OCI-LY7 (cell line): ENCODE results near the gene ANTXR1. TPM values are rescaled to one million over a fixed set of nuclear protein-coding genes. Genes with fewer than 3 reads are reported as not detected.

ENCODE experiments used
- BruUV-seq: library from RNA; stranded (reverse); fragments of 400-500 nt; replicated peaks from 2 replicates; lab custom pipeline; 2021; lab: Mats Ljungman, UMichigan
- CTCF ChIA-PET: fragments of 300-600 bp; sonication (Branson Sonifier 250); formaldehyde crosslinking; loops from one replicate; lab custom pipeline; 2022; ENCODE audit warnings: antibody characterized with exemption; ENCODE audit not compliant: unreplicated experiment; lab: Charles Lee
- POLR2A ChIA-PET: fragments of 300-600 bp; sonication (Branson Sonifier 250); formaldehyde crosslinking; loops from one replicate; lab custom pipeline; 2022; ENCODE audit warnings: antibody characterized with exemption; lab: Charles Lee
- DNase-seq: peaks from one replicate; pipeline ENCODE4 v3.0.0-alpha.2; 2015; ENCODE audit warnings: low spot score
- H2AFZ ChIP-seq: fragments of 200-600 bp; sonication (generic), shearing (Covaris generic); 2 replicates; pipeline ENCODE4 v1.6.1; 2014; ENCODE audit warnings: mild to moderate bottlenecking, antibody characterized with exemption, low read length, moderate library complexity
- H3K27ac ChIP-seq: fragments of 200-600 bp; sonication (generic); 2 replicates; pipeline ENCODE4 v1.5.1; 2014; ENCODE audit warnings: mixed run types, low read depth, mild to moderate bottlenecking, moderate library complexity, low read length, inconsistent platforms; ENCODE audit not compliant: poor library complexity, severe bottlenecking
- H3K36me3 ChIP-seq: fragments of 200-600 bp; sonication (generic); 2 replicates; pipeline ENCODE4 v1.6.1; 2014; ENCODE audit warnings: mild to moderate bottlenecking, antibody characterized with exemption, low read length, moderate library complexity, mixed read lengths; ENCODE audit not compliant: insufficient read depth
- H3K4me1 ChIP-seq: fragments of 200-600 bp; sonication (generic); 2 replicates; pipeline ENCODE4 v1.5.1; 2014; ENCODE audit warnings: mild to moderate bottlenecking, low read length; ENCODE audit not compliant: insufficient read depth, poor library complexity, severe bottlenecking
- H3K4me2 ChIP-seq: fragments of 200-600 bp; sonication (generic); 2 replicates; pipeline ENCODE4 v1.6.1; 2014; ENCODE audit warnings: mild to moderate bottlenecking, low read length
- H3K4me3 ChIP-seq: fragments of 200-600 bp; sonication (generic); 2 replicates; pipeline ENCODE4 v1.5.1; 2014; ENCODE audit warnings: mild to moderate bottlenecking, low read depth, low read length; ENCODE audit not compliant: poor library complexity, severe bottlenecking
- H3K79me2 ChIP-seq: fragments of 200-600 bp; sonication (generic); 2 replicates; pipeline ENCODE4 v1.6.1; 2016; ENCODE audit warnings: low read depth, mild to moderate bottlenecking, low read length, moderate library complexity, mixed read lengths; ENCODE audit not compliant: insufficient read depth
- H3K9me2 ChIP-seq: fragments of 200-600 bp; sonication (generic); 2 replicates; pipeline ENCODE4 v1.6.1; 2016; ENCODE audit warnings: mild to moderate bottlenecking, low read length, mixed read lengths; ENCODE audit not compliant: insufficient read depth
- H3K9me3 ChIP-seq: fragments of 200-600 bp; sonication (generic); 2 replicates; pipeline ENCODE4 v1.6.1; 2014; ENCODE audit warnings: mild to moderate bottlenecking, mixed run types, low read length, mixed read lengths
- H4K20me1 ChIP-seq: fragments of 200-600 bp; sonication (generic); 2 replicates; pipeline ENCODE4 v1.6.1; 2014; ENCODE audit warnings: mild to moderate bottlenecking, antibody characterized with exemption, low read length, moderate library complexity, mixed read lengths; ENCODE audit not compliant: insufficient read depth
- EZH2phosphoT487 ChIP-seq: fragments of 200-600 bp; sonication (generic); IDR thresholded peaks from 2 replicates; pipeline ENCODE4 v1.6.1; 2018; ENCODE audit warnings: low read depth, borderline replicate concordance, mild to moderate bottlenecking, mixed run types, antibody characterized with exemption, low read length, moderate library complexity, mixed read lengths
- intact Hi-C: fragments of 100-400 bp; cut with micrococcal nuclease; formaldehyde crosslinking; loops from one replicate; pipeline ENCODE4 v1.10.0; 2022; ENCODE audit not compliant: unreplicated experiment
- total RNA-seq, 2 experiments: library from RNA; depleted of rRNA in 1 of 2; stranded (reverse); fragments of >200 nt in 1 of 2; shearing (Covaris generic) in 1 of 2; gene quantifications; 2 replicates each; pipeline ENCODE4 v1.2.3, GENCODE V29; 2014 to 2022
- TF ChIP-seq, protein P1 (sequence below): fragments of 200-600 bp; sonication (generic); conservative IDR thresholded peaks from 2 replicates; pipeline ENCODE4 v1.5.1; 2014; ENCODE audit warnings: mild to moderate bottlenecking, antibody characterized with exemption, low read length, moderate library complexity, mixed read lengths

The ANTXR1 gene
- total RNA-seq, 2 experiments from 2014 or later, result not detected

DNA sequence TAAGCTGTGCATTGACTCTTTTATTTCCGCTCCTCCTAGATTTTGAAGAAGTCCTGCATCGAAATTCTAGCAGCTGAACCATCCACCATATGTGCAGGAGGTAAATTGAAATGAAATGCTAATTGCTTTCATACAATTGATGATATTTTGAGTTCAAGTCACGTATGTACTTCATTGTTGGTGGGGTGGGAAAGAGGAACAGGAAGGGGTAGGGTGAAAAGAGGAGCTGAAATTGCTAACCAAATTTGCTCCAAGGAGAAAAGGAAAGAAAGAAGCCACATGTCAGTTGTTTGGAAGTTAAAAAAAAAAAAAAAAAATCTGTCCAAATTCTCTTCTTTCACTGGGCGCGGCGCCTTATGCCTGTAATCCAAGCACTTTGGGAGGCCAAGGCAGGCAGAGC is 77.8 kb downstream of the ANTXR1 start:
- intact Hi-C loops, result no loop called here
- H4K20me1 ChIP-seq, result no peaks in the 10 kb centered on the region
- H3K4me3 ChIP-seq, result no peak overlapping the region
- POLR2A ChIA-PET, result interaction anchor here (0.7 kb wide), 1 partner anchor 429 kb away, joined by 3 read pairs; no protein-coding TSS in a partner anchor
- H3K9me2 ChIP-seq, result no peaks in the 10 kb centered on the region
- H2AFZ ChIP-seq, result no peak overlapping the region
- BruUV-seq, result no TSS peak
- CTCF ChIA-PET, result no interaction called here
- H3K4me1 ChIP-seq, result no peaks in the 10 kb centered on the region
- H3K79me2 ChIP-seq, result no peaks in the 10 kb centered on the region
- TF ChIP-seq EZH2phosphoT487, result no peak
- TF ChIP-seq, protein P1, sequence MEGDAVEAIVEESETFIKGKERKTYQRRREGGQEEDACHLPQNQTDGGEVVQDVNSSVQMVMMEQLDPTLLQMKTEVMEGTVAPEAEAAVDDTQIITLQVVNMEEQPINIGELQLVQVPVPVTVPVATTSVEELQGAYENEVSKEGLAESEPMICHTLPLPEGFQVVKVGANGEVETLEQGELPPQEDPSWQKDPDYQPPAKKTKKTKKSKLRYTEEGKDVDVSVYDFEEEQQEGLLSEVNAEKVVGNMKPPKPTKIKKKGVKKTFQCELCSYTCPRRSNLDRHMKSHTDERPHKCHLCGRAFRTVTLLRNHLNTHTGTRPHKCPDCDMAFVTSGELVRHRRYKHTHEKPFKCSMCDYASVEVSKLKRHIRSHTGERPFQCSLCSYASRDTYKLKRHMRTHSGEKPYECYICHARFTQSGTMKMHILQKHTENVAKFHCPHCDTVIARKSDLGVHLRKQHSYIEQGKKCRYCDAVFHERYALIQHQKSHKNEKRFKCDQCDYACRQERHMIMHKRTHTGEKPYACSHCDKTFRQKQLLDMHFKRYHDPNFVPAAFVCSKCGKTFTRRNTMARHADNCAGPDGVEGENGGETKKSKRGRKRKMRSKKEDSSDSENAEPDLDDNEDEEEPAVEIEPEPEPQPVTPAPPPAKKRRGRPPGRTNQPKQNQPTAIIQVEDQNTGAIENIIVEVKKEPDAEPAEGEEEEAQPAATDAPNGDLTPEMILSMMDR, result no peak
- no peak overlapping the region for H3K4me2 ChIP-seq
- no peak for DNase-seq
- H3K36me3 ChIP-seq, result no peaks in the 10 kb centered on the region
- H3K9me3 ChIP-seq, result no peaks in the 10 kb centered on the region
- H3K27ac ChIP-seq, result no peak overlapping the region

DNA sequence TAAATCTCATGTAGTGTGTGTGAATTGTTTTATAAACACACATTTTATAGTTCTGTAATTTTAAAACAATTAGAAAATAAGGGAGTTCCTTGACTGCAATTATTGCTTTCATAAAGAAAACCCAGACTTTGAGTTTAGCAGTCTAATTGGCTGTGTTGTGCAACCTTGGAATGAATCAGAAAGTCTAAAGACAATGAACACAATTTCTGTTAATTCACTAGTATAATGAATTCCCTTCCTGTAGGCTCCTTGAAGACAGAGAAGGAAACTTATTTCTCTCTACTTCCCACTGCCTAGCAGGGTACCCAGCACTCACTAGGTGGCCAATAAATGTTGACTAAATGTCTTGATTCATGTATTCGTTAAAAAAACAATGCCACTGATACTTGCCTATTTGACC is 79.9 kb downstream of the ANTXR1 start:
- intact Hi-C loops, result no loop called here
- Histone ChIP-seq H3K9me2 (no peaks in the 10 kb centered on the region), H3K36me3 (no peaks in the 10 kb centered on the region), H4K20me1 (no peaks in the 10 kb centered on the region), H3K4me3 (no peak overlapping the region), H3K9me3 (no peaks in the 10 kb centered on the region), H3K4me1 (no peaks in the 10 kb centered on the region), H2AFZ (no peak overlapping the region), H3K4me2 (no peak overlapping the region), H3K27ac (no peak overlapping the region), H3K79me2 (no peaks in the 10 kb centered on the region)
- TF ChIP-seq EZH2phosphoT487, result no peak
- TF ChIP-seq, protein P1, result no peak
- no TSS peak for BruUV-seq
- DNase-seq, result no peak
- CTCF ChIA-PET, result no interaction called here
- POLR2A ChIA-PET, result no interaction called here

DNA sequence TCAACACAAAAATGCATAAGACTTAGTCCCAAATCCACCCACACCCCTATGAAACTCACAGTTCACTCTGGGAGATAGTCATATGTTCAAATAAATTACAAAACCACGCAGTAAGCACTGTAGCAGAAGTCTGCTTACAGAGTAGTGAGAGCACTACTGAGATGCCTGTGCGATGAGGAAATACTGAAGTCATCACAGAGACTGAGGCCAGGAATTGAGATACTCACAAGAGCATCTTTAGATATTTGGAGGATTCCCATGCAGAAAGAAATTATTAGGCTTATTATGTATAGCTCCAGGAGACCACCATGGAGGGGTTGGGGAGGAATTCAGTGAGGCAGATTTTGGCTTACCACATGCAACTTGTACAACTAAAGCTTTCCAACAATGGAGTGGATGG is 82.3 kb downstream of the ANTXR1 start:
- POLR2A ChIA-PET, result no interaction called here
- no peak overlapping the region for H3K27ac ChIP-seq
- H3K4me2 ChIP-seq, result no peak overlapping the region
- H3K4me3 ChIP-seq, result no peak overlapping the region
- H3K79me2 ChIP-seq, result no peaks in the 10 kb centered on the region
- no peak for DNase-seq
- H3K36me3 ChIP-seq, result no peaks in the 10 kb centered on the region
- BruUV-seq, result no TSS peak
- no peaks in the 10 kb centered on the region for H3K4me1 ChIP-seq
- no peaks in the 10 kb centered on the region for H3K9me3 ChIP-seq
- intact Hi-C loops, result no loop called here
- CTCF ChIA-PET, result no interaction called here
- no peaks in the 10 kb centered on the region for H3K9me2 ChIP-seq
- H4K20me1 ChIP-seq, result no peaks in the 10 kb centered on the region
- no peak overlapping the region for H2AFZ ChIP-seq
- TF ChIP-seq, protein P1, result no peak
- TF ChIP-seq EZH2phosphoT487, result no peak
